GM20431 (cell line): ENCODE data around the gene ZNF839.
"Not testable (repeated sequence)": the region's sequence is repeated elsewhere in the genome, so short reads cannot be mapped to it uniquely, and the experiment has no call there.

Experiments
- in situ Hi-C: fragments of 300-500 bp; cut with MseI, MboI; formaldehyde crosslinking; loops from one replicate; pipeline ENCODE4 v1.15.0; 2020; ENCODE audit warnings: low sequenced_read_pairs; ENCODE audit not compliant: unreplicated experiment

ZNF839 gene

GRCh38 chr14:102333795-102334705 is 14.5 kb downstream of the ZNF839 start:
- in situ Hi-C loops, result no loop called here

- in situ Hi-C loops, result no loop called here
These were observed 15.6 kb downstream of the ZNF839 start for GRCh38 chr14:102335163-102335562.

GRCh38 chr14:102338724-102339123 is 19.2 kb downstream of the ZNF839 start:
- in situ Hi-C loops, result no loop called here

GRCh38 chr14:102341566-102341965 is 22.0 kb downstream of the ZNF839 start:
- in situ Hi-C loops, result no loop called here

GRCh38 chr14:102342238-102342637 is 22.7 kb downstream of the ZNF839 start:
- in situ Hi-C loops, result no loop called here

GRCh38 chr14:102344084-102344483 is 24.5 kb downstream of the ZNF839 start:
- in situ Hi-C loops, result no loop called here

GRCh38 chr14:102344485-102344884 is 24.9 kb downstream of the ZNF839 start:
- in situ Hi-C loops, result no loop called here

- in situ Hi-C loops, result no loop called here
These were observed 25.7 kb downstream of the ZNF839 start for GRCh38 chr14:102345232-102345631.

GRCh38 chr14:102346645-102347044 is 27.1 kb downstream of the ZNF839 start:
- in situ Hi-C loops, result no loop called here

- in situ Hi-C loops, result no loop called here
These were observed 28.8 kb downstream of the ZNF839 start for GRCh38 chr14:102348376-102348775.

GRCh38 chr14:102351023-102351422 is 31.5 kb downstream of the ZNF839 start:
- in situ Hi-C loops, result no loop called here

- in situ Hi-C loops, result not testable (repeated sequence)
These were observed 32.0 kb downstream of the ZNF839 start for GRCh38 chr14:102351593-102351992.

- in situ Hi-C loops, result no loop called here
These were observed 32.7 kb downstream of the ZNF839 start for GRCh38 chr14:102352213-102352612.

GRCh38 chr14:102353126-102353619 is 33.6 kb downstream of the ZNF839 start:
- in situ Hi-C loops, result no loop called here

- in situ Hi-C loops, result no loop called here
These were observed 36.7 kb downstream of the ZNF839 start for GRCh38 chr14:102356280-102356679.

GRCh38 chr14:102359341-102359740 is 39.8 kb downstream of the ZNF839 start:
- in situ Hi-C loops, result no loop called here

- in situ Hi-C loops, result no loop called here
These were observed 40.8 kb downstream of the ZNF839 start for GRCh38 chr14:102360388-102360787.

GRCh38 chr14:102362084-102362483 is 42.5 kb downstream of the ZNF839 start:
- in situ Hi-C loops, result no loop called here

GRCh38 chr14:102362545-102363181 is 43.1 kb downstream of the ZNF839 start, which contains the start of the genes CINP and TECPR2:
Gene CINP, minus strand, starts transcription at chr14:102362890. Its CDS starts 39 bp downstream, at chr14:102362851.
Gene TECPR2, plus strand, starts transcription at chr14:102362941. Its CDS starts 13,781 bp downstream, at chr14:102376722.
- in situ Hi-C loops, result no loop called here

- in situ Hi-C loops, result no loop called here
These were observed 43.8 kb downstream of the ZNF839 start for GRCh38 chr14:102363182-102363943.
